Measurements from ENCODE around the gene SMIM10L2A. TPM values are rescaled to one million over a fixed set of nuclear protein-coding genes. Genes with fewer than 3 reads are reported as not detected.

The SMIM10L2A gene
- total and polyA plus RNA-seq, 10 of the 15 experiments (the other 5 are each of a cell fraction or from before 2014, with no cell fraction given) = 0.02 to 0.05 (median 0.03) TPM; not detected in 7

DNA sequence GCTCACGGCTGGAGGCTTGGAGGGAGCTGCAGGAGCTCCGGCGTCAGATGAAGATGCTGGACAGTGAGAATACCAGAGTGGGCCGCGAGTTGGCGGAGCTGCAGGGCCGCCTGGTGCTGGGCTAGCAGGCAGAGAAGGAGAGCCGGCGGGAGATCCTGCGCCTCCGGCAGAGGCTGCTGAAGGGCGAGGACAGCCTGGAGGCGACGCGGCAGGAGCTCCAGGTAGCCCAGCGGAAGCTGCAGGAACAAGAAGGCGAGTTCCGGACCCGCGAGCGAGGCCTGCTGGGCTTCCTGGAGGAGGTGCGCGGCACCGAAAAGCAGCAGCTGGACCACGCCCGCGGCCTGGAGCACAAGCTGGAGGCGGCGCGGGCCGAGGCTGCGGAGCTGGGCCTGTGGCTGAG is 14.7 kb downstream of the SMIM10L2A start (continued):
- TF ChIP-seq NR2C1 (IDR thresholded peaks at IDR 0.05) (no peak), PBX3 (IDR thresholded peaks at IDR 0.05; ENCODE audit: insufficient replicate concordance, low read depth, low read length) (no peak), CBFB (IDR thresholded peaks at IDR 0.05; ENCODE audit: low read depth) (no peak), TAF1 (IDR thresholded peaks at IDR 0.05; ENCODE audit: borderline replicate concordance, low read depth, low read length) (no peak), SMC3 (IDR thresholded peaks at IDR 0.05; ENCODE audit: borderline replicate concordance, low read length) (no peak), HDAC6 (IDR thresholded peaks at IDR 0.05; ENCODE audit: unreplicated experiment) (no peak), SMAD1 (IDR thresholded peaks at IDR 0.05; ENCODE audit: low read depth, partially characterized antibody) (no peak)
- TF ChIP-seq, protein P1, sequence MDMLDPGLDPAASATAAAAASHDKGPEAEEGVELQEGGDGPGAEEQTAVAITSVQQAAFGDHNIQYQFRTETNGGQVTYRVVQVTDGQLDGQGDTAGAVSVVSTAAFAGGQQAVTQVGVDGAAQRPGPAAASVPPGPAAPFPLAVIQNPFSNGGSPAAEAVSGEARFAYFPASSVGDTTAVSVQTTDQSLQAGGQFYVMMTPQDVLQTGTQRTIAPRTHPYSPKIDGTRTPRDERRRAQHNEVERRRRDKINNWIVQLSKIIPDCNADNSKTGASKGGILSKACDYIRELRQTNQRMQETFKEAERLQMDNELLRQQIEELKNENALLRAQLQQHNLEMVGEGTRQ (IDR thresholded peaks at IDR 0.05; ENCODE audit: borderline replicate concordance, low read depth, low read length) = no peak
- TF ChIP-seq, protein P2, sequence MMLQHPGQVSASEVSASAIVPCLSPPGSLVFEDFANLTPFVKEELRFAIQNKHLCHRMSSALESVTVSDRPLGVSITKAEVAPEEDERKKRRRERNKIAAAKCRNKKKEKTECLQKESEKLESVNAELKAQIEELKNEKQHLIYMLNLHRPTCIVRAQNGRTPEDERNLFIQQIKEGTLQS (IDR thresholded peaks at IDR 0.05; ENCODE audit: borderline replicate concordance, extremely low read depth, low read depth, low read length) = no peak
